HepG2 (cell line): Measurements from ENCODE around the gene LASP1. TPM values are rescaled to one million over a fixed set of nuclear protein-coding genes. Genes with fewer than 3 reads are reported as not detected.

Experiments
- CC2D1A ChIP-seq: sonication (generic); formaldehyde crosslinking; IDR thresholded peaks from 2 replicates; pipeline ENCODE4 v1.8.1; 2023; ENCODE audit warnings: mild to moderate bottlenecking, missing genetic modification reagents
- CREB1 ChIP-seq, 2 experiments: fragments of 450-650 bp in 1 of 2; IDR thresholded peaks; 2 replicates each; pipeline ENCODE4 v1.6.1; 2016 to 2017; ENCODE audit warnings: control low read depth in 1 of 2, mild to moderate bottlenecking in 1 of 2, missing compliant biosample characterization in 1 of 2, missing genetic modification characterization in 1 of 2
- GATAD1 ChIP-seq: IDR thresholded peaks from 2 replicates; pipeline ENCODE4 v1.6.1; 2016; ENCODE audit warnings: missing genetic modification reagents, missing compliant biosample characterization
- HDAC6 ChIP-seq: fragments of 200-600 bp; sonication (generic); IDR thresholded peaks from 2 replicates; pipeline ENCODE4 v1.7.0; 2017; ENCODE audit warnings: mild to moderate bottlenecking, antibody characterized with exemption, low read length, low read depth
- HNF4A ChIP-seq: sonication (generic); formaldehyde crosslinking; IDR thresholded peaks from 2 replicates; pipeline ENCODE4 v1.4.0; 2020; ENCODE audit warnings: missing genetic modification reagents
- HNRNPUL1 ChIP-seq: fragments of 200-400 bp; formaldehyde crosslinking; IDR thresholded peaks from 2 replicates; pipeline ENCODE4 v1.6.1; 2017; ENCODE audit warnings: low read depth, mild to moderate bottlenecking, low read length, moderate library complexity
- KDM3A ChIP-seq: IDR thresholded peaks from 2 replicates; pipeline ENCODE4 v1.6.1; 2018; ENCODE audit warnings: low read depth, missing compliant biosample characterization
- NRL ChIP-seq: sonication (generic); formaldehyde crosslinking; IDR thresholded peaks from 2 replicates; pipeline ENCODE4 v1.5.0; 2020; ENCODE audit warnings: missing genetic modification reagents, mild to moderate bottlenecking, moderate library complexity, borderline replicate concordance
- SNAPC2 ChIP-seq: sonication (generic); formaldehyde crosslinking; IDR thresholded peaks from 2 replicates; pipeline ENCODE4 v1.8.1; 2022; ENCODE audit warnings: mild to moderate bottlenecking, missing genetic modification reagents
- YY1 ChIP-seq: IDR thresholded peaks from 2 replicates; pipeline ENCODE4 v1.6.1; 2011; ENCODE audit warnings: low read length, low read depth, moderate library complexity, mild to moderate bottlenecking; ENCODE audit not compliant: insufficient read depth, insufficient replicate concordance
- ZBTB14 ChIP-seq: sonication (generic); formaldehyde crosslinking; IDR thresholded peaks from 2 replicates; pipeline ENCODE4 v1.4.0; 2020; ENCODE audit warnings: missing genetic modification reagents
- ZBTB8A ChIP-seq: sonication (generic); formaldehyde crosslinking; IDR thresholded peaks from 2 replicates; pipeline ENCODE4 v1.4.0; 2020; ENCODE audit warnings: mild to moderate bottlenecking, low read depth, missing genetic modification reagents, borderline replicate concordance
- ZEB1 ChIP-seq: IDR thresholded peaks from 2 replicates; pipeline ENCODE4 v1.6.1; 2012; ENCODE audit warnings: mild to moderate bottlenecking, low read depth, inconsistent platforms; ENCODE audit not compliant: insufficient replicate concordance
- ZNF136 ChIP-seq: sonication (generic); formaldehyde crosslinking; IDR thresholded peaks from 2 replicates; pipeline ENCODE4 v1.8.1; 2022; ENCODE audit warnings: low read depth, mild to moderate bottlenecking, moderate library complexity, missing genetic modification reagents
- ZNF333 ChIP-seq: sonication (generic); formaldehyde crosslinking; IDR thresholded peaks from 2 replicates; pipeline ENCODE4 v1.4.0; 2020; ENCODE audit warnings: mild to moderate bottlenecking, missing genetic modification reagents, borderline replicate concordance
- ZNF44 ChIP-seq: sonication (generic); formaldehyde crosslinking; IDR thresholded peaks from 2 replicates; pipeline ENCODE4 v1.5.1; 2020; ENCODE audit warnings: mild to moderate bottlenecking, missing genetic modification reagents
- ZNF446 ChIP-seq: sonication (generic); formaldehyde crosslinking; IDR thresholded peaks from 2 replicates; pipeline ENCODE4 v1.5.0; 2020; ENCODE audit warnings: mild to moderate bottlenecking, missing genetic modification reagents
- ZNF691 ChIP-seq: sonication (generic); formaldehyde crosslinking; IDR thresholded peaks from 2 replicates; pipeline ENCODE4 v1.4.0; 2020; ENCODE audit warnings: missing genetic modification reagents, low read depth, mild to moderate bottlenecking, borderline replicate concordance
- ZNF883 ChIP-seq: sonication (generic); formaldehyde crosslinking; IDR thresholded peaks from 2 replicates; pipeline ENCODE4 v1.5.1; 2020; ENCODE audit warnings: mild to moderate bottlenecking, missing genetic modification reagents; ENCODE audit errors: not compliant biosample characterization
- polyA plus RNA-seq, 8 experiments: library from polyadenylated mRNA; depleted of rRNA in 3 of 8; stranded (reverse) in 7 of 8; unstranded in 1 of 8; fragments of >200 nt; fragmentation: Illumina TruSeq in 4 of 8; extraction: Trizol in 4 of 8; gene quantifications; 2 replicates each; pipeline versions ENCODE4 v1.2.1 to v1.2.3, GENCODE V29; 2011 to 2016; ENCODE audit warnings: low read depth in 4 of 8, missing spikeins in 1 of 8, mixed read lengths in 1 of 8; ENCODE audit not compliant: insufficient read depth in 1 of 8
- total RNA-seq, 5 experiments: library from RNA; depleted of rRNA; stranded (reverse); fragments of >200 nt; fragmentation: Illumina TruSeq; extraction: Trizol; gene quantifications; 2 replicates each; pipeline ENCODE4 v1.2.3, GENCODE V29; 2016; ENCODE audit warnings: low read depth in 1 of 5
- TF ChIP-seq, protein P1 (sequence below): sonication (generic); formaldehyde crosslinking; IDR thresholded peaks from 2 replicates; pipeline ENCODE4 v1.5.0; 2020; ENCODE audit warnings: missing genetic modification reagents, mild to moderate bottlenecking, borderline replicate concordance
- TF ChIP-seq, protein P2 (sequence below): IDR thresholded peaks from 2 replicates; pipeline ENCODE4 v1.6.1; 2018; ENCODE audit warnings: missing genetic modification reagents
- TF ChIP-seq, protein P3 (sequence below): sonication (generic); IDR thresholded peaks from 2 replicates; pipeline ENCODE4 v1.6.1; 2016; ENCODE audit warnings: low read depth, borderline replicate concordance
- TF ChIP-seq, protein P4 (sequence below): sonication (generic); formaldehyde crosslinking; IDR thresholded peaks from 2 replicates; pipeline ENCODE4 v1.8.1; 2023; ENCODE audit warnings: mild to moderate bottlenecking, inconsistent platforms, moderate library complexity, missing genetic modification reagents, borderline replicate concordance

LASP1 gene
- total and polyA plus RNA-seq, 2 of the 13 experiments (the other 11 are each of a cell fraction or from before 2014, with no cell fraction given) = 70.1 to 97.0 TPM

DNA sequence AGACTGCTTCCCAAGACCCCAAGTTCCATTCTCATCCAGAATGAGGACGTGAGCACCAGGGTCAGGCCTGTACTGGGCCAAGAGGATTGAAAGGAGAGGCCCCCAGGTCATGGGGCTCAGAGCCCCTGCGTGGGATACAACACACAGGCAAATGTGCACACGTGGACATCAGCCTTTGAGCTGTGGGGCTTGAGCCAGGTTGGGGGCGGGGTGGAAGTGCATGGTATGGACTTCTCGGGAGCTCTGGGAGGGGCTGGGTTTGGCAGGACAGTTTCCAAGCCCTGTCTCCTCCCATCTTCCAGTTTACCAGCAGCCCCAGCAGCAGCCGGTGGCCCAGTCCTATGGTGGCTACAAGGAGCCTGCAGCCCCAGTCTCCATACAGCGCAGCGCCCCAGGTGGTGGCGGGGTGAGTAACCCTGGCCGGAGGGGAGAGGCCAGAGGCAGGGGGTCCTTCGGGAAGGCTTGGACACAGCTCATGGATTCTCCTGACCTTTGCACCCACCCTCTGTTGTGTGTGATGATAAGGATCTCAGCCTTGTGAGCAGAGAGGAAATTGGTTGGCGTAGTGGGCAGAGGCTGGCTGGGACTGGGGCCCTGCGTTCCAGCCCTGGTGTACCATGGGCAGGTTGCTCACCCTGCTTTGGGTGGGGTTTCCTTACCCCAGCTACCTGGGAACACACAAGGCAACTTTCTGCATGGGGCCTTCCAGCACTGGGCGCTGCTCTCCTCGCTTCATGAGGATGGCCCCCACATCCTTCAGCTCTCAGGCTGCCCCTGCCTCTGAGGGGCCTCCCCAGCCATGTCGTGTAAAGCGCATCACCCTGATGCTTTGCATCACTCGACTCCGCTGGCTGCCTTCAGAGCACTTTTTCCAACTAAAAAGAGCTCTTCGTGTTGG, 45.1 kb downstream of the LASP1 start (continued):
- TF ChIP-seq, protein P1, sequence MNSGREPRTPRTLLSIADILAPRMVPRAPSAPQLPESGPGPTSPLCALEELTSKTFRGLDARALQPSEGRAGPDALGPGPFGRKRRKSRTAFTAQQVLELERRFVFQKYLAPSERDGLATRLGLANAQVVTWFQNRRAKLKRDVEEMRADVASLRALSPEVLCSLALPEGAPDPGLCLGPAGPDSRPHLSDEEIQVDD = no peak
- TF ChIP-seq HNF4A (CRISPR knock-in tag) (peak; percentile 95), YY1 (peak; percentile 76), CC2D1A (CRISPR knock-in tag) (no peak), ZEB1 (no peak), KDM3A (CRISPR knock-in tag) (no peak), ZNF333 (no peak; the same call in 1 of the 2 replicates), HNRNPUL1 (no peak), SNAPC2 (CRISPR knock-in tag) (no peak), ZBTB14 (CRISPR knock-in tag) (no peak; the same call in 1 of the 2 replicates), ZBTB8A (CRISPR knock-in tag) (no peak), CREB1 (IDR thresholded peaks at IDR 0.05) (no peak), CREB1 (CRISPR knock-in tag; IDR thresholded peaks at IDR 0.05) (0 out of 2 replicates have a peak, but pooled peaks have one; percentile 7), ZNF136 (CRISPR knock-in tag) (no peak), ZNF446 (CRISPR knock-in tag) (no peak), NRL (CRISPR knock-in tag) (peak; percentile 53), GATAD1 (no peak; the same call in 1 of the 2 replicates), HDAC6 (no peak), ZNF44 (CRISPR knock-in tag) (no peak), ZNF883 (no peak), ZNF691 (CRISPR knock-in tag) (peak; percentile 73; the same call in 1 of the 2 replicates)
- TF ChIP-seq, protein P2, sequence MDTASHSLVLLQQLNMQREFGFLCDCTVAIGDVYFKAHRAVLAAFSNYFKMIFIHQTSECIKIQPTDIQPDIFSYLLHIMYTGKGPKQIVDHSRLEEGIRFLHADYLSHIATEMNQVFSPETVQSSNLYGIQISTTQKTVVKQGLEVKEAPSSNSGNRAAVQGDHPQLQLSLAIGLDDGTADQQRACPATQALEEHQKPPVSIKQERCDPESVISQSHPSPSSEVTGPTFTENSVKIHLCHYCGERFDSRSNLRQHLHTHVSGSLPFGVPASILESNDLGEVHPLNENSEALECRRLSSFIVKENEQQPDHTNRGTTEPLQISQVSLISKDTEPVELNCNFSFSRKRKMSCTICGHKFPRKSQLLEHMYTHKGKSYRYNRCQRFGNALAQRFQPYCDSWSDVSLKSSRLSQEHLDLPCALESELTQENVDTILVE (CRISPR knock-in tag) = no peak
- TF ChIP-seq, protein P3, sequence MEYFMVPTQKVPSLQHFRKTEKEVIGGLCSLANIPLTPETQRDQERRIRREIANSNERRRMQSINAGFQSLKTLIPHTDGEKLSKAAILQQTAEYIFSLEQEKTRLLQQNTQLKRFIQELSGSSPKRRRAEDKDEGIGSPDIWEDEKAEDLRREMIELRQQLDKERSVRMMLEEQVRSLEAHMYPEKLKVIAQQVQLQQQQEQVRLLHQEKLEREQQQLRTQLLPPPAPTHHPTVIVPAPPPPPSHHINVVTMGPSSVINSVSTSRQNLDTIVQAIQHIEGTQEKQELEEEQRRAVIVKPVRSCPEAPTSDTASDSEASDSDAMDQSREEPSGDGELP = peak; percentile 61
- TF ChIP-seq, protein P4, sequence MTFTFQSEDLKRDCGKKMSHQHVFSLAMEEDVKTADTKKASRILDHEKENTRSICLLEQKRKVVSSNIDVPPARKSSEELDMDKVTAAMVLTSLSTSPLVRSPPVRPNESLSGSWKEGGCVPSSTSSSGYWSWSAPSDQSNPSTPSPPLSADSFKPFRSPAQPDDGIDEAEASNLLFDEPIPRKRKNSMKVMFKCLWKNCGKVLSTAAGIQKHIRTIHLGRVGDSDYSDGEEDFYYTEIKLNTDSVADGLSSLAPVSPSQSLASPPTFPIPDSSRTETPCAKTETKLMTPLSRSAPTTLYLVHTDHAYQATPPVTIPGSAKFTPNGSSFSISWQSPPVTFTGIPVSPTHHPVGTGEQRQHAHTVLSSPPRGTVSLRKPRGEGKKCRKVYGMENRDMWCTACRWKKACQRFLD = no peak
